Parathyroid adenoma (tissue), 2 donors: ENCODE measurements around the gene IL22RA2.

ENCODE experiments used
- H2AFZ ChIP-seq: fragments of 300-600 bp; sonication (generic); one replicate; pipeline ENCODE4 v1.7.0; 2017; ENCODE audit warnings: antibody characterized with exemption, mild to moderate bottlenecking
- H3K27ac ChIP-seq: fragments of 300-600 bp; sonication (generic); one replicate; pipeline ENCODE4 v1.7.0; 2017
- H3K27me3 ChIP-seq: fragments of 300-600 bp; sonication (generic); one replicate; pipeline ENCODE4 v1.7.0; 2017; ENCODE audit warnings: low read length; ENCODE audit not compliant: control insufficient read depth, insufficient read depth
- H3K36me3 ChIP-seq: fragments of 300-600 bp; sonication (generic); one replicate; pipeline ENCODE4 v1.7.0; 2017; ENCODE audit warnings: low read length; ENCODE audit not compliant: control insufficient read depth, insufficient read depth
- H3K4me1 ChIP-seq: fragments of 300-600 bp; sonication (generic); one replicate; pipeline ENCODE4 v1.7.0; 2017; ENCODE audit warnings: control low read depth
- H3K4me2 ChIP-seq: fragments of 300-600 bp; sonication (generic); one replicate; pipeline ENCODE4 v1.7.0; 2017; ENCODE audit warnings: low read length
- H3K4me3 ChIP-seq: fragments of 300-600 bp; sonication (generic); one replicate; pipeline ENCODE4 v1.7.0; 2017; ENCODE audit warnings: low read depth, low read length
- H3K79me2 ChIP-seq: fragments of 300-600 bp; sonication (generic); one replicate; pipeline ENCODE4 v1.7.0; 2017; ENCODE audit warnings: control low read depth
- H3K9ac ChIP-seq: fragments of 300-600 bp; sonication (generic); one replicate; pipeline ENCODE4 v1.7.0; 2017; ENCODE audit warnings: mild to moderate bottlenecking
- H3K9me3 ChIP-seq: fragments of 300-600 bp; sonication (generic); one replicate; pipeline ENCODE4 v1.7.0; 2017; ENCODE audit warnings: low read length; ENCODE audit not compliant: control insufficient read depth
- TF ChIP-seq, protein P1 (sequence below): fragments of 300-600 bp; sonication (generic); IDR thresholded peaks from one replicate; pipeline ENCODE4 v1.7.0; 2017; ENCODE audit warnings: antibody characterized with exemption, mild to moderate bottlenecking
- donor health status: primary hyperparathyroidism.

The IL22RA2 gene

DNA sequence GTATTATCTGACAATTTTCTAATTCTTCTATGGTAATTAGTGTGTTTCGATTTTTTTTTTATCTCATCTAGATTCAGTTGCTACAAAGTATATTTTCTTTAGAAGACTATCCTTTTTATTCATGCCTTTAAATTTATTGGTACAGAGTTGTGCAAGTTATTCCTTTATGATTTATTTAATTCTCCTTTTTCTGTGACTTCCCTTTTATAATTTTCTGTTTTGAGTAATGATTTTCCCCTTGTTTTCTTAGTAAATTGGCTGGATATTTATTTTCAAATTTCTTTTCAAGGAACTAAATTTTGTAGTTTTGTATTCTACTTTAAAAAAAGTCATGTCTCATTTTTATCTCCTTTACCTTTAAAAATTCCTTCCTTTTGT lies 2.4 kb upstream of the IL22RA2 start:
- H3K27ac ChIP-seq = no peak overlapping the region

DNA sequence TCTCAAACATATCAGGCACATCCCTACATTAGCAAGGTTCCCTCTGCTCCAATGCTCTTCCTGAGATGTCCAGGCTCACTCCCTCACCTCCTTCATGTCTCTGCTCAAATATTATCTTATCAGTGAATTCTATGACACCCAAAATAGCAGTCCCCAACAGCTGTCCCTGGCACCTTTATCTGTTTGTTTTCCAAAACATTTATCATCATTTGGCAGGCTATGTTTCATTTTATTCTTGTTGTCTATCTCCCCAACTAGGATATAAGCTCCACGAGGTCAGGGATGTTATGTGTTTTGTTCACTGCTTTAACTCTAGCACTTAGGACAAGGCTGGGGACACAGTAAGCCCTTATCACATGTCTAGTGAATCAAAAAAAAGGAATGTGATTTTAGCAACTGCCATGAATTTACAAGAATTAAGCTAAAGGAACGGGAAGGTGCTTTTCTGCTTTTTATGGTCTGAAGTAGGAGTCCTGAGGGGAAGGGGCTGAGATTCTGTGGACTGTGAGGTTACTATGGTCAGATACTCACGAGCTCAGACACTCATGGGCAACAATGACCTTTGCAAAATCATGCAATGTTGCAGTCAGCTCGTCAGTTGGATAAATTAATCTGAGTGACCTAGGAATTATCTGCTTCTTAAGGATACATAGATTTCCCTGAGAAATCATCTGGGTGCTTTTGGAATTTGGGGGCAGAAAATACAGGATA lies 1.9 kb upstream of the IL22RA2 start:
- H3K79me2 ChIP-seq = no peaks in the 10 kb centered on the region
- no peaks in the 10 kb centered on the region for H3K9me3 ChIP-seq
- no peaks in the 10 kb centered on the region for H3K27me3 ChIP-seq
- TF ChIP-seq, protein P1, sequence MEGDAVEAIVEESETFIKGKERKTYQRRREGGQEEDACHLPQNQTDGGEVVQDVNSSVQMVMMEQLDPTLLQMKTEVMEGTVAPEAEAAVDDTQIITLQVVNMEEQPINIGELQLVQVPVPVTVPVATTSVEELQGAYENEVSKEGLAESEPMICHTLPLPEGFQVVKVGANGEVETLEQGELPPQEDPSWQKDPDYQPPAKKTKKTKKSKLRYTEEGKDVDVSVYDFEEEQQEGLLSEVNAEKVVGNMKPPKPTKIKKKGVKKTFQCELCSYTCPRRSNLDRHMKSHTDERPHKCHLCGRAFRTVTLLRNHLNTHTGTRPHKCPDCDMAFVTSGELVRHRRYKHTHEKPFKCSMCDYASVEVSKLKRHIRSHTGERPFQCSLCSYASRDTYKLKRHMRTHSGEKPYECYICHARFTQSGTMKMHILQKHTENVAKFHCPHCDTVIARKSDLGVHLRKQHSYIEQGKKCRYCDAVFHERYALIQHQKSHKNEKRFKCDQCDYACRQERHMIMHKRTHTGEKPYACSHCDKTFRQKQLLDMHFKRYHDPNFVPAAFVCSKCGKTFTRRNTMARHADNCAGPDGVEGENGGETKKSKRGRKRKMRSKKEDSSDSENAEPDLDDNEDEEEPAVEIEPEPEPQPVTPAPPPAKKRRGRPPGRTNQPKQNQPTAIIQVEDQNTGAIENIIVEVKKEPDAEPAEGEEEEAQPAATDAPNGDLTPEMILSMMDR = no peak
- no peak overlapping the region for H3K27ac ChIP-seq
- peaks cover 11% of the 10 kb centered on the region for H3K4me1 ChIP-seq
- H3K4me3 ChIP-seq = no peak overlapping the region
- no peak overlapping the region for H3K9ac ChIP-seq
- no peaks in the 10 kb centered on the region for H3K36me3 ChIP-seq
- no peak overlapping the region for H3K4me2 ChIP-seq
- H2AFZ ChIP-seq = peak overlapping the region; percentile 19

More for the DNA sequence above, 2.4 kb upstream of the IL22RA2 start:
- Histone ChIP-seq H3K9me3 (no peaks in the 10 kb centered on the region), H3K9ac (no peak overlapping the region), H3K4me3 (no peak overlapping the region), H3K79me2 (no peaks in the 10 kb centered on the region), H3K36me3 (no peaks in the 10 kb centered on the region), H3K27me3 (no peaks in the 10 kb centered on the region), H2AFZ (no peak overlapping the region), H3K4me1 (peaks cover 11% of the 10 kb centered on the region), H3K4me2 (no peak overlapping the region)
- TF ChIP-seq, protein P1 = no peak

DNA sequence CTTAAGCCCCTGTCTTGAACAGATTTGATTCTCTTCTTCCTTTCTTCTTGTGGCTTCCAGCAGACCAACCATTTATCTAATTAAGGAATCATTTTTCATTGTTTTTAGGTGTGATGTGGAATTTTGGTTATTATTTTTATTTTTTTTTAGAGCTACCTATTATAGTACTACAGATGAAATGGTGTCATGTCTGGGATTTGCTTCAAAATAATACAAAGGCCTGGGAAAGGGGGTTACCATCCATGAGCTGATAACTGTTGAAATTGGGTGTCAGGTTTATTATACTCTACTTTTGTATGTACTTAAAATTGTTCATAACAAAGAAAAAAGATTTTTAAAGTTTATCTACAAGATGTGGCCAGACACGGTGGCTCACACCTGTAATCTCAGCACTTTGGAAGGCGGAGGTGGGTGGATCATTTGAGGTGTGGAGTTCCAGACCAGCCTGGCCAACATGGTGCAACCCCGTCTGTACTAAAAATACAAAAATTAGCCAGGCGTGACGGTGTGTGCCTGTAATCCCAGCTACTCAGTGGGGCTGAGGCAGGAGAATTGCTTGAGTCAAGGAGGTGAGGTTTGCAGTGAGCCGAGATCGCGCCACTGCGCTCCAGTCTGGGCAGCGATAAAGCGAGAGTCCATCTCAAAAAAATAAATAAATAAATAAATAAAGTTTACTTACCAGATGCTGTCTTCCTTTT lies 561 bp downstream of the IL22RA2 start:
- Histone ChIP-seq H3K4me2 (peak overlapping the region; percentile 55), H3K9me3 (no peaks in the 10 kb centered on the region), H3K27ac (peak overlapping the region; percentile 12), H3K79me2 (no peaks in the 10 kb centered on the region), H3K36me3 (no peaks in the 10 kb centered on the region), H2AFZ (peak overlapping the region; percentile 70), H3K27me3 (no peaks in the 10 kb centered on the region), H3K4me3 (peak overlapping the region; percentile 5), H3K4me1 (peaks cover 11% of the 10 kb centered on the region), H3K9ac (no peak overlapping the region)
- TF ChIP-seq, protein P1 = no peak

DNA sequence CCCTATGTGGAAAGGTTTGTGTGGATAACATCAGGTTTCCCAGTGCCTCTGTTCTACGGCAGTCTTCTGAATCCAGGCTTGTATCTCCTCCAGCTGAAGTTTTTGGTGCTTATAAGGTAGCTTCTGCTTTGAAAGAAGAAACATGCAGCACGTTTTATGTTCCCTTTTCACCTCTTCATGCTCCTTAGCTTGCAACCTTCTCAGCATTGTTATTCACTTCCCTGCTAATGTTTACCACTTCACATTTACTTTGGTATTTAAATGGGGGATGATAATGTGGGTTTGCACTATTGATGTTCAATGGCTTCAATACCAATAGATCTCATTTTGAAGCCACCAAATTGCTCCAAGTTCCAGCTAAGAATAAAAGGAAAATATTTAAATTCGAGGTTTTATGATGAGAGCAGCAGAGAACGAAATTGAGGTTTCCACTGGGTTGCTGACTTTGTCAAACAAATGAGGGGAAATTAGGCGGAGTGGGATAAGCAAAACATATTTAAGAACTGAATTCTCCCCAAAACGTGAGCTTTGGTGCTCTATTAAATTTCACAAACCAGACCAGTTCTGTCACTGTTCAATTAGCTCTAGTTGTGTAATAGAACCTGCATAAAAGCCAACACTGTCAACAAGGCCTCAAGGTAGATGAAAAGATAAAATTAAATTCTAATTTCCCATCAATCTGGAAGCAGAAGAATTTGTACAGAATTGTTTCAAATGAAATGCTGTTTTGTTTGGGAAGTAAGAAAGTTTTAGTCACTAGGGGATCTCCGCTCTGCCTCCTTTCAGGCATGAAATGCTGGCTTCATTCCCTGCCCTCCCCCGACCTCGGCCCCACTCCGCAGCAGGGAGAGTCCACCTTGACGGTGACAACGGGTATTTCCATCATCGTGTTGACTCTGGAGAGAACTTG lies 1.4 kb downstream of the IL22RA2 start:
- Histone ChIP-seq H3K9ac (no peak overlapping the region), H3K36me3 (no peaks in the 10 kb centered on the region), H2AFZ (peak overlapping the region; percentile 70), H3K4me3 (peak overlapping the region; percentile 5), H3K4me1 (peaks cover 11% of the 10 kb centered on the region), H3K79me2 (no peaks in the 10 kb centered on the region), H3K27ac (peak overlapping the region; percentile 12), H3K27me3 (no peaks in the 10 kb centered on the region), H3K4me2 (peak overlapping the region; percentile 55), H3K9me3 (no peaks in the 10 kb centered on the region)
- TF ChIP-seq, protein P1 = no peak
